ENCODE measurements around the gene ATL1.
A peak's percentile ranks its signal among the peaks of the same experiment; 100 is the strongest.

The ATL1 gene

GRCh38 chr14:50524731-50525515, 35.0 kb upstream of the ATL1 start:
- ATAC-seq (ENCODE audit: low read depth) (no peak), DNase-seq (ENCODE audit: low spot score) (no peak)
- no peak overlapping the region for H3K4me3 ChIP-seq (ENCODE audit: severe bottlenecking)
- no peaks in the 10 kb centered on the region for H3K9me3 ChIP-seq (ENCODE audit: severe bottlenecking)
- H3K4me1 ChIP-seq (ENCODE audit: insufficient read depth, poor library complexity, severe bottlenecking), result peaks cover 44% of the 10 kb centered on the region
- TF ChIP-seq CTCF (IDR thresholded peaks at IDR 0.05; ENCODE audit: poor library complexity, severe bottlenecking), result no peak
- peaks cover 17% of the 10 kb centered on the region for H3K36me3 ChIP-seq (ENCODE audit: low read depth)
- H3K27ac ChIP-seq (ENCODE audit: poor library complexity, severe bottlenecking), result no peak overlapping the region
- no peaks in the 10 kb centered on the region for H3K27me3 ChIP-seq (ENCODE audit: insufficient read depth, poor library complexity, severe bottlenecking)

DNA sequence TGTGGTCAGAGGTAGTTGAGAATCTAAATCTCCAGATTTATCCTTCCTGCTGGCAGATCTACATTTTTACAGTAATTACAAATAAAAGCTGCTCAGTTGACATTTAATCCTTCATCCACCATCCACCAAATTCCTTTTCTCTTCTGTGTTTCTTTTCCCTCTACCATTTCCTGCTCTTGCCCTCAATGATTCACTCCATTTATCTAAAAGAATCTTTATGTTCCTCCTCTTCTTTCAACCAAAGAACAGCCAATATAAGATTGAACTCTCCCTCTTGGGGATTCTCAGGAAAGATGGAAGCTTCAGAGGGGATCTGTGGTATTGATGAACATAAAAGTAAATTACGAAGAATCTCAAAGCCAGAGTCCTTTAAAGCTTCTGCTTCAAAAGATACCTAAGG, 31.9 kb upstream of the ATL1 start:
- Histone ChIP-seq H3K36me3 (ENCODE audit: low read depth) (peaks cover 18% of the 10 kb centered on the region), H3K4me1 (ENCODE audit: insufficient read depth, poor library complexity, severe bottlenecking) (peaks cover 28% of the 10 kb centered on the region), H3K27me3 (ENCODE audit: insufficient read depth, poor library complexity, severe bottlenecking) (no peaks in the 10 kb centered on the region), H3K27ac (ENCODE audit: poor library complexity, severe bottlenecking) (peak overlapping the region; percentile 11), H3K9me3 (ENCODE audit: severe bottlenecking) (no peaks in the 10 kb centered on the region), H3K4me3 (ENCODE audit: severe bottlenecking) (no peak overlapping the region)
- ATAC-seq (ENCODE audit: low read depth) (no peak), DNase-seq (ENCODE audit: low spot score) (no peak)
- TF ChIP-seq CTCF (IDR thresholded peaks at IDR 0.05; ENCODE audit: poor library complexity, severe bottlenecking), result no peak

DNA sequence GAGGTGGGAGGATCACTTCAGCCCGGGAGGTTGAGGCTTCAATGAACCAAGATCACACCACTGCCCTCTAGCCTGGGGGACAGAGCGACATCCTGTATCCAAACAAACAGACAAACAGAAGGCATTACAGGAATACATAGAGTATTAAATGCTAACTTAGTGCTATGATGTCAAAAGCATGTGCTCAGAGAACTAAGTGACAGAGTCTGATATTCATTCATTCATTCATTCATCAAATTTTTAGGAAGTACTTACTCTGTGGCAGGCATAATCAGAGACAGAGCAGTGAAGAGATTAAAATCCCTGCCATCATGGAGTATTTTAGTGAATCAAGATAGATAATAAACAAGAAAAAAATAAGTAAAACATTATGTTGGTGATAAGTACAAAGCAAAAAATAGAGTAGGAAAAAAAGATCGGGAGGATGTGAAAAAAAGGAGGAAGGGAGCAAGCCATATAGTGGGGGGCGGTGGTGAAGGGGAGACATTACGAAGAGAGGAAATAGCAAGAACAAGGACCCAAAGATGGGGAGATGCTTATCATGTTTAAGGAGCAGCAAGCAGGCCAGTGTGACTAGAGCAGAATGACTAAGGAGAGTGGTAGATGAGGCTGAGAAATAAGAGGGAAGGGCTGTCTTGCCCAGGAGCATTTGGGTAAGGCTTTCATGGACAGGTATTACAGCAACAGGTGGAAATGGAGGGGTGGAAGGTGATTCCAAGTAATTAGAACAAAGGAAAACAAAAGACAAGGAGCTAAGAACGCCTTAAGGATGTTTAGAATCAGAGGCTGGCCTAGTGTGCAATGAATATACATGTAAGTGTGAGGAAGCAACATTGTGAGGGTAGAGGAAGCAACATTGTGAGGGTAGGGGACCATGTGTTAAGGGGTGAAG, 30.4 kb upstream of the ATL1 start:
- no peak for DNase-seq (ENCODE audit: low spot score)
- no peak for TF ChIP-seq CTCF (IDR thresholded peaks at IDR 0.05; ENCODE audit: poor library complexity, severe bottlenecking)

DNA sequence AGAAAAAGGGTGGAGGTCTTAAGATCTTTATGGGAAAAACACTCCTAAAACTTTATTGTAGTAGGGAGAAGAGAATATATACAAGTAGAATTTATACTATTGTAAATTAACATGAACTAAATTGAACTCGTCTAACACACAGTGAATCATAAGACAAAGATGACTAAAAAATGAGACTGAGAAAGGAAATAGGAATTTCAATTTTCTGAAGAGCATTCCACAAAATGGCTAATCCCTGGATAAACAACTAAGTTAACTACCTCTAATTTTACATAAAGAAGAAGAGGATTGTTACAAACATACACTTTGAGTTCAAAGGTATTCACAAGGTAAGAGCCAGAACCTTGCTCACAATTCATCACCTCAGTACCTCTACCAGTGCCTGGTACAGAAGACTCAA, 29.6 kb upstream of the ATL1 start:
- Histone ChIP-seq H3K9me3 (ENCODE audit: severe bottlenecking) (no peaks in the 10 kb centered on the region), H3K4me3 (ENCODE audit: severe bottlenecking) (peak overlapping the region; percentile 95), H3K27me3 (ENCODE audit: insufficient read depth, poor library complexity, severe bottlenecking) (no peaks in the 10 kb centered on the region), H3K4me1 (ENCODE audit: insufficient read depth, poor library complexity, severe bottlenecking) (peaks cover 21% of the 10 kb centered on the region), H3K36me3 (ENCODE audit: low read depth) (peaks cover 15% of the 10 kb centered on the region), H3K27ac (ENCODE audit: poor library complexity, severe bottlenecking) (peak overlapping the region; percentile 74)
- peak; percentile 34 for ATAC-seq (ENCODE audit: low read depth)
- no peak for TF ChIP-seq CTCF (IDR thresholded peaks at IDR 0.05; ENCODE audit: poor library complexity, severe bottlenecking)
- DNase-seq (ENCODE audit: low spot score), result no peak

More for the DNA sequence above, 30.4 kb upstream of the ATL1 start:
- peaks cover 21% of the 10 kb centered on the region for H3K4me1 ChIP-seq (ENCODE audit: insufficient read depth, poor library complexity, severe bottlenecking)
- H3K27me3 ChIP-seq (ENCODE audit: insufficient read depth, poor library complexity, severe bottlenecking), result no peaks in the 10 kb centered on the region
- H3K36me3 ChIP-seq (ENCODE audit: low read depth), result peaks cover 15% of the 10 kb centered on the region
- no peaks in the 10 kb centered on the region for H3K9me3 ChIP-seq (ENCODE audit: severe bottlenecking)
- no peak overlapping the region for H3K4me3 ChIP-seq (ENCODE audit: severe bottlenecking)
- no peak for ATAC-seq (ENCODE audit: low read depth)
- H3K27ac ChIP-seq (ENCODE audit: poor library complexity, severe bottlenecking), result peak overlapping the region; percentile 74
